GM10266 (cell line): ENCODE measurements around the gene NOP16.

Experiments
- DNase-seq: peaks from one replicate; pipeline ENCODE4 v3.0.0; 2012; ENCODE audit errors: extremely low spot score
- CTCF ChIP-seq: IDR thresholded peaks from 2 replicates; pipeline ENCODE4 v1.5.1; 2012; ENCODE audit warnings: mild to moderate bottlenecking, low read depth; ENCODE audit not compliant: control insufficient read depth, insufficient read depth; ENCODE audit errors: missing control alignments

The NOP16 gene

GRCh38 chr5:176391999-176392398 is 3.6 kb upstream of the NOP16 start:
- no peak for DNase-seq
- no peak for TF ChIP-seq CTCF

GRCh38 chr5:176391479-176391878 is 3.1 kb upstream of the NOP16 start:
- no peak for TF ChIP-seq CTCF

GRCh38 chr5:176389135-176390123 is 1.0 kb upstream of the NOP16 start:
- no peak for DNase-seq
- no peak for TF ChIP-seq CTCF

More at GRCh38 chr5:176391479-176391878, 3.1 kb upstream of the NOP16 start:
- DNase-seq, result no peak

GRCh38 chr5:176388003-176388443 is 375 bp downstream of the NOP16 start:
- DNase-seq, result no peak
- no peak for TF ChIP-seq CTCF

GRCh38 chr5:176387384-176387925 is 943 bp downstream of the NOP16 start:
- DNase-seq, result no peak
- no peak for TF ChIP-seq CTCF

- TF ChIP-seq CTCF, result no peak
Measured at GRCh38 chr5:176386491-176386890, 1.9 kb downstream of the NOP16 start.

GRCh38 chr5:176384991-176385390 is 3.4 kb downstream of the NOP16 start:
- no peak for DNase-seq
- TF ChIP-seq CTCF, result no peak

More at GRCh38 chr5:176386491-176386890, 1.9 kb downstream of the NOP16 start:
- no peak for DNase-seq
